Measurements from ENCODE around the gene SPATA9. TPM values are rescaled to one million over a fixed set of nuclear protein-coding genes. Genes with fewer than 3 reads are reported as not detected.

SPATA9 gene
- total RNA-seq, 1 experiment from 2014 or later: not detected

- Histone ChIP-seq H3K9ac (ENCODE audit: low read length) (no peak within 1 kb of the TSS), H3K4me2 (ENCODE audit: low read length) (no peak within 1 kb of the TSS), H3K4me1 (ENCODE audit: control insufficient read depth in 1 of 2, insufficient read depth in 2 of 2, low read length in 2 of 2) (no peaks in the 10 kb centered on the region), H3K79me2 (ENCODE audit: insufficient read depth, low read length) (no peaks in the 10 kb centered on the region), H3K36me3 (ENCODE audit: control insufficient read depth in 1 of 2, insufficient read depth in 2 of 2, low read length in 2 of 2) (no peaks in the 10 kb centered on the region), H3K9me2 (ENCODE audit: insufficient read depth) (no peaks in the 10 kb centered on the region; the same call in 1 of the 2 replicates), H3K4me3 (replicated peaks in 1 of 2; ENCODE audit: low read depth in 1 of 2, low read length in 2 of 2) (no peak within 1 kb of the TSS), H3K9me3 (ENCODE audit: control insufficient read depth in 1 of 2, insufficient read depth in 1 of 2, low read depth in 1 of 2, low read length in 2 of 2) (no peaks in the 10 kb centered on the region), H3K27me3 (ENCODE audit: insufficient read depth, low read length) (no peaks in the 10 kb centered on the region), H3K27ac (ENCODE audit: low read depth, low read length) (no peak within 1 kb of the TSS), H2AFZ (ENCODE audit: low read depth, low read length, poor library complexity, severe bottlenecking) (no peak within 1 kb of the TSS), H4K20me1 (ENCODE audit: insufficient read depth) (no peaks in the 10 kb centered on the region)
- POLR2A ChIA-PET: no interaction called here
- ATAC-seq (no peak), DNase-seq (ENCODE audit: low read depth, low spot score) (no peak)
- RAD21 ChIA-PET (ENCODE audit: low non-redundant PET in 1 of 2, low total read pairs in 2 of 2, uncharacterized antibody in 2 of 2, unreplicated experiment in 2 of 2): no interaction called here
- CTCF ChIA-PET: no interaction called here
- BruUV-seq (replicated peaks): no TSS peak
- no peak for TF ChIP-seq EGR1 (IDR thresholded peaks at IDR 0.05; ENCODE audit: low read depth)
- no peak for TF ChIP-seq MAX (IDR thresholded peaks at IDR 0.05)
- no peak for TF ChIP-seq FOSL1 (IDR thresholded peaks at IDR 0.05; ENCODE audit: low read depth)
- TF ChIP-seq YY1 (IDR thresholded peaks at IDR 0.05; ENCODE audit: extremely low read depth, insufficient replicate concordance, low read depth, low read length): no peak
- no peak for TF ChIP-seq CEBPB (IDR thresholded peaks at IDR 0.05; ENCODE audit: low read depth)
- no peak for TF ChIP-seq SIN3A (IDR thresholded peaks at IDR 0.05; ENCODE audit: low read depth)
- intact Hi-C loops (cut with micrococcal nuclease): no loop called here
These were observed 62.5 kb downstream of the SPATA9 start, which contains the start of gene GPR150 for GRCh38 chr5:95620030-95620869. Gene GPR150 (plus strand): TSS chr5:95620087. CDS start chr5:95620276, 189 bp downstream.

- H3K4me1 ChIP-seq (ENCODE audit: control insufficient read depth in 1 of 2, insufficient read depth in 2 of 2, low read length in 2 of 2): no peaks in the 10 kb centered on the region
- H3K4me2 ChIP-seq (ENCODE audit: low read length): no peak overlapping the region
- H3K27ac ChIP-seq (ENCODE audit: low read depth, low read length): no peak overlapping the region
- no peaks in the 10 kb centered on the region for H3K9me3 ChIP-seq (ENCODE audit: control insufficient read depth in 1 of 2, insufficient read depth in 1 of 2, low read depth in 1 of 2, low read length in 2 of 2)
- H3K4me3 ChIP-seq (replicated peaks in 1 of 2; ENCODE audit: low read depth in 1 of 2, low read length in 2 of 2): no peak overlapping the region
- no peaks in the 10 kb centered on the region for H3K79me2 ChIP-seq (ENCODE audit: insufficient read depth, low read length)
- DNase-seq (ENCODE audit: low read depth, low spot score): no peak
- intact Hi-C loops (cut with micrococcal nuclease): no loop called here
- POLR2A ChIA-PET: no interaction called here
- H4K20me1 ChIP-seq (ENCODE audit: insufficient read depth): no peaks in the 10 kb centered on the region
- H2AFZ ChIP-seq (ENCODE audit: low read depth, low read length, poor library complexity, severe bottlenecking): no peak overlapping the region
- BruUV-seq (replicated peaks): no TSS peak
- no peak overlapping the region for H3K9ac ChIP-seq (ENCODE audit: low read length)
- CTCF ChIA-PET: no interaction called here
- no peaks in the 10 kb centered on the region; the same call in 1 of the 2 replicates for H3K9me2 ChIP-seq (ENCODE audit: insufficient read depth)
- RAD21 ChIA-PET (ENCODE audit: low non-redundant PET in 1 of 2, low total read pairs in 2 of 2, uncharacterized antibody in 2 of 2, unreplicated experiment in 2 of 2): no interaction called here
- H3K36me3 ChIP-seq (ENCODE audit: control insufficient read depth in 1 of 2, insufficient read depth in 2 of 2, low read length in 2 of 2): no peaks in the 10 kb centered on the region
- no peak for ATAC-seq
- no peaks in the 10 kb centered on the region for H3K27me3 ChIP-seq (ENCODE audit: insufficient read depth, low read length)
- TF ChIP-seq EZH2phosphoT487 (IDR thresholded peaks at IDR 0.05; ENCODE audit: borderline replicate concordance): no peak
- no peak for TF ChIP-seq SIN3A (IDR thresholded peaks at IDR 0.05; ENCODE audit: low read depth)
- TF ChIP-seq RAD21 (IDR thresholded peaks at IDR 0.05; ENCODE audit: low read depth): no peak
- TF ChIP-seq CTCF (IDR thresholded peaks at IDR 0.05 in 2 of 3, conservative IDR thresholded peaks at IDR 0.05 in 1 of 3; ENCODE audit: borderline replicate concordance in 1 of 3, insufficient read depth in 1 of 3, low read depth in 2 of 3, low read length in 2 of 3): no peak
- TF ChIP-seq EGR1 (IDR thresholded peaks at IDR 0.05; ENCODE audit: low read depth): no peak
- TF ChIP-seq CEBPB (IDR thresholded peaks at IDR 0.05; ENCODE audit: low read depth): no peak
- no peak for TF ChIP-seq ZFX (IDR thresholded peaks at IDR 0.05)
- no peak for TF ChIP-seq TCF7L2 (IDR thresholded peaks at IDR 0.05; ENCODE audit: borderline replicate concordance, extremely low read depth, insufficient read depth, insufficient read length)
- TF ChIP-seq, protein P1, sequence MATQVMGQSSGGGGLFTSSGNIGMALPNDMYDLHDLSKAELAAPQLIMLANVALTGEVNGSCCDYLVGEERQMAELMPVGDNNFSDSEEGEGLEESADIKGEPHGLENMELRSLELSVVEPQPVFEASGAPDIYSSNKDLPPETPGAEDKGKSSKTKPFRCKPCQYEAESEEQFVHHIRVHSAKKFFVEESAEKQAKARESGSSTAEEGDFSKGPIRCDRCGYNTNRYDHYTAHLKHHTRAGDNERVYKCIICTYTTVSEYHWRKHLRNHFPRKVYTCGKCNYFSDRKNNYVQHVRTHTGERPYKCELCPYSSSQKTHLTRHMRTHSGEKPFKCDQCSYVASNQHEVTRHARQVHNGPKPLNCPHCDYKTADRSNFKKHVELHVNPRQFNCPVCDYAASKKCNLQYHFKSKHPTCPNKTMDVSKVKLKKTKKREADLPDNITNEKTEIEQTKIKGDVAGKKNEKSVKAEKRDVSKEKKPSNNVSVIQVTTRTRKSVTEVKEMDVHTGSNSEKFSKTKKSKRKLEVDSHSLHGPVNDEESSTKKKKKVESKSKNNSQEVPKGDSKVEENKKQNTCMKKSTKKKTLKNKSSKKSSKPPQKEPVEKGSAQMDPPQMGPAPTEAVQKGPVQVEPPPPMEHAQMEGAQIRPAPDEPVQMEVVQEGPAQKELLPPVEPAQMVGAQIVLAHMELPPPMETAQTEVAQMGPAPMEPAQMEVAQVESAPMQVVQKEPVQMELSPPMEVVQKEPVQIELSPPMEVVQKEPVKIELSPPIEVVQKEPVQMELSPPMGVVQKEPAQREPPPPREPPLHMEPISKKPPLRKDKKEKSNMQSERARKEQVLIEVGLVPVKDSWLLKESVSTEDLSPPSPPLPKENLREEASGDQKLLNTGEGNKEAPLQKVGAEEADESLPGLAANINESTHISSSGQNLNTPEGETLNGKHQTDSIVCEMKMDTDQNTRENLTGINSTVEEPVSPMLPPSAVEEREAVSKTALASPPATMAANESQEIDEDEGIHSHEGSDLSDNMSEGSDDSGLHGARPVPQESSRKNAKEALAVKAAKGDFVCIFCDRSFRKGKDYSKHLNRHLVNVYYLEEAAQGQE (IDR thresholded peaks at IDR 0.05; ENCODE audit: low read depth): no peak
- TF ChIP-seq POLR2AphosphoS5 (IDR thresholded peaks at IDR 0.05; ENCODE audit: low read depth, low read length): no peak
These were observed 63.2 kb downstream of the SPATA9 start for GRCh38 chr5:95619514-95620029.

All from HCT116 (cell line).